Smooth muscle cell (in vitro differentiated cells): ENCODE data around the gene SLC9B1. TPM values are rescaled to one million over a fixed set of nuclear protein-coding genes. Genes with fewer than 3 reads are reported as not detected.

ENCODE experiments used
- DNase-seq: peaks from one replicate; lab custom pipeline; 2025; ENCODE audit not compliant: unreplicated experiment; lab: John Stamatoyannopoulos, UW
- H2AFZ ChIP-seq: fragments of 200-600 bp; sonication (generic); 2 replicates; pipeline ENCODE4 v1.6.0; 2016; ENCODE audit warnings: antibody characterized with exemption, low read depth, mild to moderate bottlenecking
- H3F3A ChIP-seq: fragments of 200-600 bp; sonication (generic); 2 replicates; pipeline ENCODE4 v1.6.0; 2017; ENCODE audit warnings: antibody characterized with exemption, low read depth
- H3K27ac ChIP-seq: fragments of 200-600 bp; sonication (generic); 2 replicates; pipeline ENCODE4 v1.5.1; 2016; ENCODE audit warnings: low read depth, mild to moderate bottlenecking
- H3K27me3 ChIP-seq: fragments of 200-600 bp; sonication (generic); 2 replicates; pipeline ENCODE4 v1.6.1; 2016; ENCODE audit warnings: low read depth, mild to moderate bottlenecking
- H3K36me3 ChIP-seq: fragments of 200-600 bp; sonication (generic); 2 replicates; pipeline ENCODE4 v1.5.1; 2016; ENCODE audit warnings: low read depth
- H3K4me1 ChIP-seq: fragments of 200-600 bp; sonication (generic); 2 replicates; pipeline ENCODE4 v1.5.1; 2016; ENCODE audit warnings: low read depth
- H3K4me2 ChIP-seq: fragments of 200-600 bp; sonication (generic); 2 replicates; pipeline ENCODE4 v1.6.0; 2016; ENCODE audit warnings: mild to moderate bottlenecking
- H3K4me3 ChIP-seq: fragments of 200-600 bp; sonication (generic); 2 replicates; pipeline ENCODE4 v1.5.1; 2016; ENCODE audit warnings: mild to moderate bottlenecking
- H3K79me2 ChIP-seq: fragments of 200-600 bp; sonication (generic); 2 replicates; pipeline ENCODE4 v1.6.0; 2016; ENCODE audit warnings: low read depth, mild to moderate bottlenecking
- H3K9ac ChIP-seq: fragments of 200-600 bp; sonication (generic); 2 replicates; pipeline ENCODE4 v1.6.0; 2016; ENCODE audit warnings: low read depth
- H3K9me3 ChIP-seq: fragments of 200-600 bp; sonication (generic); replicated peaks from 2 replicates; pipeline ENCODE4 v1.5.1; 2016; ENCODE audit warnings: low read depth
- H4K20me1 ChIP-seq: fragments of 200-600 bp; sonication (generic); 2 replicates; pipeline ENCODE4 v1.6.0; 2016; ENCODE audit warnings: low read depth
- WGBS: methylation state at CpG from one replicate; pipeline ENCODE4 v1.1.7; 2016; ENCODE audit warnings: low lambda C conversion rate; 5-methylcytosine and 5-hydroxymethylcytosine counted together
- polyA plus RNA-seq: library from polyadenylated mRNA; unstranded; fragments of >200 nt; fragmentation: Nextera tagmentation; extraction: Ambion mirVana; gene quantifications from 2 replicates; pipeline ENCODE4 v1.2.1, GENCODE V29; 2016
- total RNA-seq: library from RNA; depleted of rRNA; stranded (reverse); fragments of >200 nt; gene quantifications from 2 replicates; pipeline ENCODE4 v1.2.3, GENCODE V29; 2014
- TF ChIP-seq, protein P1 (sequence below): fragments of 200-600 bp; sonication (generic); IDR thresholded peaks from 2 replicates; pipeline ENCODE4 v1.5.1; 2017; ENCODE audit warnings: borderline replicate concordance, mild to moderate bottlenecking, antibody characterized with exemption; ENCODE audit not compliant: insufficient read depth, poor library complexity, severe bottlenecking

SLC9B1 gene
- total and polyA plus RNA-seq, 2 experiments from 2014 or later: not detected

DNA sequence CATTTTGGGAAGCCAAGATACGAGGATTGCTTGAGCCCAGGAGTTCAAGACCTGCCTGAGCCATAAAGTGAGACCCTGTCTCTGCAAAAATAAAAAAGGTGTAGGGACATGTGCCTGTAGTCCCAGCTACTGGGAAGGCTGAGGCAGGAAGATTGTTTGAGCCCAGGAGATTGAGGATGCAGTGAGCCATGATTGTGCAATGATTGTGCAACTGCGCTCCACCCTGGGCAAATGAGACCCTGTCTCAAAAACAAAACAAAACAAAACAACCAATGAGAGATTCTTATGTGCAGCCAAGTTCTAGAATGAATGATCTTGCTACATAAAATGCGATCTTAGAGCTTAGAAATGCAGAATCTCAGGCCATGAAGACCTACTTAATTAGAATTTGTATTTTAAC lies 34.5 kb upstream of the SLC9B1 start:
- Histone ChIP-seq H3K9ac (no peak overlapping the region), H3K4me2 (no peak overlapping the region), H3K27ac (no peak overlapping the region), H2AFZ (no peak overlapping the region), H3K9me3 (no peaks in the 10 kb centered on the region), H3K36me3 (no peaks in the 10 kb centered on the region), H3K79me2 (no peaks in the 10 kb centered on the region), H4K20me1 (no peaks in the 10 kb centered on the region), H3K4me1 (no peaks in the 10 kb centered on the region), H3K27me3 (no peaks in the 10 kb centered on the region), H3F3A (no peaks in the 10 kb centered on the region), H3K4me3 (no peak overlapping the region)
- no peak for DNase-seq
- TF ChIP-seq, protein P1, sequence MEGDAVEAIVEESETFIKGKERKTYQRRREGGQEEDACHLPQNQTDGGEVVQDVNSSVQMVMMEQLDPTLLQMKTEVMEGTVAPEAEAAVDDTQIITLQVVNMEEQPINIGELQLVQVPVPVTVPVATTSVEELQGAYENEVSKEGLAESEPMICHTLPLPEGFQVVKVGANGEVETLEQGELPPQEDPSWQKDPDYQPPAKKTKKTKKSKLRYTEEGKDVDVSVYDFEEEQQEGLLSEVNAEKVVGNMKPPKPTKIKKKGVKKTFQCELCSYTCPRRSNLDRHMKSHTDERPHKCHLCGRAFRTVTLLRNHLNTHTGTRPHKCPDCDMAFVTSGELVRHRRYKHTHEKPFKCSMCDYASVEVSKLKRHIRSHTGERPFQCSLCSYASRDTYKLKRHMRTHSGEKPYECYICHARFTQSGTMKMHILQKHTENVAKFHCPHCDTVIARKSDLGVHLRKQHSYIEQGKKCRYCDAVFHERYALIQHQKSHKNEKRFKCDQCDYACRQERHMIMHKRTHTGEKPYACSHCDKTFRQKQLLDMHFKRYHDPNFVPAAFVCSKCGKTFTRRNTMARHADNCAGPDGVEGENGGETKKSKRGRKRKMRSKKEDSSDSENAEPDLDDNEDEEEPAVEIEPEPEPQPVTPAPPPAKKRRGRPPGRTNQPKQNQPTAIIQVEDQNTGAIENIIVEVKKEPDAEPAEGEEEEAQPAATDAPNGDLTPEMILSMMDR: no peak
- WGBS: 95% methylated on average over 3 of the region's 3 CpGs

DNA sequence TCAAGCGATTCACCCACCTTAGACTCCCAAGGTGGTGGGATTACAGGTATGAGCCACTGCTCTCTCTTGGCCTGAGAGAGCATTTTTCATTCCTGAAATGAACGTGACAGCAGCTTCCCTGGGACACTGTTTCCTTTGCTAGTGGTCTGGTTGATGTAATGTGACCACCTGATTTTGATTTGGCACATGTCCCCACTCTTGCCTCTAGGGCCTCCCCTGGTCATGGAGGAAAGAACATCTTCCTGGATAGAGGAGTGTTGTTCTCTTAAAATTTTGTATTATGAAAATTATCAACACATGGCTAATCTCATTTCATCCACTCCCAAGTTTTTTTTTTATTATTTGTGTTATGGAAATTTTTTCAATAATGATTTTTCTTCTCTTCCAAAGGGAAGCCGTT lies 33.3 kb upstream of the SLC9B1 start:
- H3K27me3 ChIP-seq: no peaks in the 10 kb centered on the region
- no peaks in the 10 kb centered on the region for H4K20me1 ChIP-seq
- H3K9ac ChIP-seq: no peak overlapping the region
- DNase-seq: no peak
- H3K27ac ChIP-seq: no peak overlapping the region
- H2AFZ ChIP-seq: no peak overlapping the region
- no peaks in the 10 kb centered on the region for H3F3A ChIP-seq
- H3K4me1 ChIP-seq: no peaks in the 10 kb centered on the region
- TF ChIP-seq, protein P1: no peak
- 96% methylated on average over 3 of the region's 3 CpGs for WGBS
- no peaks in the 10 kb centered on the region for H3K79me2 ChIP-seq
- no peaks in the 10 kb centered on the region for H3K9me3 ChIP-seq
- no peak overlapping the region for H3K4me2 ChIP-seq
- no peaks in the 10 kb centered on the region for H3K36me3 ChIP-seq
- no peak overlapping the region for H3K4me3 ChIP-seq

DNA sequence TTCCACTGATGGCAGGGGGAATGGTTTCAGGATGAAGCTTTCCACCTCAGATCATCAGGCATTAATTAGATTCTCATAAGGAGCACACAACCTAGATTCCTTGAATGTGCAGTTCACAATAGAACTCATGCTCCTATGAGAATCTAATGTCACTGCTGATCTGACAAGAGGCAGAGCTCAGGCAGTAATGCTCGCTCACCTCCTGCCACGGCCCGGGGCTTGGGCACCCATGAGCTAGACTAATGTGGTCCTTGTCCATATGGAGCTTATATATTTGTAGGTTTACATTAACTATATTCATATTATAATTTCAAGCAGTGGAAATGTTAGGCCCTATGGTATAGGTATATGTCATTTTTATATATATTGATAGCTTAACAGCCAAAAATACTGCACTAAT lies 32.6 kb upstream of the SLC9B1 start:
- no peak overlapping the region for H2AFZ ChIP-seq
- no peak overlapping the region for H3K9ac ChIP-seq
- no peaks in the 10 kb centered on the region for H3K36me3 ChIP-seq
- no peak for DNase-seq
- no peaks in the 10 kb centered on the region for H3K4me1 ChIP-seq
- H3K27me3 ChIP-seq: no peaks in the 10 kb centered on the region
- no peaks in the 10 kb centered on the region for H3K79me2 ChIP-seq
- H3K9me3 ChIP-seq: no peaks in the 10 kb centered on the region
- no peak overlapping the region for H3K4me3 ChIP-seq
- no peaks in the 10 kb centered on the region for H4K20me1 ChIP-seq
- 92% methylated on average over 3 of the region's 3 CpGs for WGBS
- H3K4me2 ChIP-seq: no peak overlapping the region
- TF ChIP-seq, protein P1: no peak
- H3F3A ChIP-seq: no peaks in the 10 kb centered on the region
- no peak overlapping the region for H3K27ac ChIP-seq

DNA sequence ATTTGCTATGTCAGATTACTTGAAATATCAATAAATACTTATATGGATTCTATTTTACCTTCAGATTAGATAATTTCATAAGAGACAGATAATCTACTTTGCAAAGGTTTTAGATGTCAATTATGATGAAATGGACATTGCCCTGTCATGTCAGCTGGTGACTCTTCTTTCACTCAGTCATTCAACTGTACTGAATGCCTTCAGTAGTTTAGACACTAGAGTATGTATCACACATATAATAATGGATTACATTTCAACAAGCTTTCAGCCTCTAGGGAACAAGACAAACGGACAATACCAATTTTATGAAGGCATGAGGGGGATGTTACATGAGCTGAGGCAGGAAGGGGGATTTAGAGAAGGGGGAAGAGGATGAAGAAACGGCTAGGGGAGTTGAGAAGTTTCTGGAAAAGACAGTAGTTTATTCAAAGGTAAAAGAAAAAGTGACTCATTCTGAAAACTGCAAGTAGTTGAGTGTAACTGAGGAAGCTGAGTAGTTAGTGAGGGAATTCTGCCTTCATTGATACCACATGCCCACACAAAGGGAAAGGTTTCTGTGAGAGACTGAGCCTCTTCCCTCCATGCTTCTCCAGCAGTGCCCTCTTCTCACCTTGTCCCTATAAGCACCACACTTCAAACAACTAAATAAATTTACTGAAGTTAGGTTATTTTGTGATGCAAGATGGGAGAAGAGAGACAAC lies 31.4 kb upstream of the SLC9B1 start:
- H3K9me3 ChIP-seq: no peaks in the 10 kb centered on the region
- H2AFZ ChIP-seq: no peak overlapping the region
- H3K36me3 ChIP-seq: no peaks in the 10 kb centered on the region
- 58% methylated on average over 2 of the region's 2 CpGs for WGBS
- H3K4me1 ChIP-seq: no peaks in the 10 kb centered on the region
- H3K9ac ChIP-seq: no peak overlapping the region
- H3K4me2 ChIP-seq: no peak overlapping the region
- H3F3A ChIP-seq: no peaks in the 10 kb centered on the region
- TF ChIP-seq, protein P1: no peak
- H3K4me3 ChIP-seq: no peak overlapping the region
- no peak for DNase-seq
- H3K27me3 ChIP-seq: no peaks in the 10 kb centered on the region
- no peaks in the 10 kb centered on the region for H3K79me2 ChIP-seq
- H4K20me1 ChIP-seq: no peaks in the 10 kb centered on the region
- H3K27ac ChIP-seq: no peak overlapping the region
